HUES48 (cell line): ENCODE measurements around the gene MYH14.
"Not testable (repeated sequence)": the region's sequence is repeated elsewhere in the genome, so short reads cannot be mapped to it uniquely, and the experiment has no call there.

Source experiments
- H3K27ac ChIP-seq: one replicate; pipeline ENCODE4 v1.7.0; 2013; ENCODE audit warnings: low read depth, low read length, inconsistent platforms
- H3K27me3 ChIP-seq: 2 replicates; pipeline ENCODE4 v1.6.1; 2013; ENCODE audit warnings: mild to moderate bottlenecking, low read length; ENCODE audit not compliant: control insufficient read depth, insufficient read depth
- H3K36me3 ChIP-seq: 2 replicates; pipeline ENCODE4 v1.6.1; 2013; ENCODE audit warnings: low read length; ENCODE audit not compliant: control insufficient read depth, insufficient read depth
- H3K4me1 ChIP-seq: 2 replicates; pipeline ENCODE4 v1.6.1; 2013; ENCODE audit warnings: mild to moderate bottlenecking, low read length; ENCODE audit not compliant: control insufficient read depth, insufficient read depth
- H3K4me3 ChIP-seq: 2 replicates; pipeline ENCODE4 v1.5.1; 2013; ENCODE audit warnings: mild to moderate bottlenecking, low read depth, low read length
- H3K9ac ChIP-seq: 2 replicates; pipeline ENCODE4 v1.6.1; 2013; ENCODE audit warnings: mild to moderate bottlenecking, low read depth, low read length, moderate library complexity
- H3K9me3 ChIP-seq: 2 replicates; pipeline ENCODE4 v1.6.1; 2013; ENCODE audit warnings: low read length; ENCODE audit not compliant: control insufficient read depth, insufficient read depth

MYH14 gene

GRCh38 chr19:50337031-50337430 is 133.6 kb downstream of the MYH14 start:
- H3K4me1 ChIP-seq, H3K27ac ChIP-seq, H3K9ac ChIP-seq, H3K27me3 ChIP-seq, H3K36me3 ChIP-seq, H3K4me3 ChIP-seq, H3K9me3 ChIP-seq: not testable (repeated sequence)

DNA sequence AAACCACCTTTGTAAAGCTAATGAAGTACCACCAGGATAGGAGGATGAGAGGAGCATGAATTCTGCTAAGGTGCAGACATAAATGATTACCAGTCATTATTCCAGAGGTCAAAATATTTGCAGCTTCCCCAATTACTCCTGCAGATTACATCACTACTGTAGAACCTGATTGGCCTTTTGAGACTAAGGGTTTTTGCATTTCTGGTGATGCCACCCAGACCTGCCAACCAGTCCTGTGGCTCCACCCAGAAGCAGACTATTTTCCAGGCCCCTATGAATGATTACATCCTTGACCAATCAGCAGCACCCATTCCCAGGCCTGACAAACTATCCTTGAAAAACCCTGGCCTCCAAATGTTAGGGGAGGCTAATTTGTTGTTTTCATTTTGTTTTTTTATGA is 136.9 kb downstream of the MYH14 start:
- Histone ChIP-seq H3K9ac (no peak overlapping the region), H3K36me3 (no peaks in the 10 kb centered on the region), H3K27ac (no peak overlapping the region), H3K4me3 (no peak overlapping the region), H3K27me3 (no peaks in the 10 kb centered on the region), H3K9me3 (no peaks in the 10 kb centered on the region), H3K4me1 (no peaks in the 10 kb centered on the region)

GRCh38 chr19:50341091-50341564 is 137.7 kb downstream of the MYH14 start:
- H3K4me3 ChIP-seq: no peak overlapping the region
- H3K4me1 ChIP-seq: no peaks in the 10 kb centered on the region
- H3K9me3 ChIP-seq: no peaks in the 10 kb centered on the region
- H3K36me3 ChIP-seq: no peaks in the 10 kb centered on the region
- H3K9ac ChIP-seq: no peak overlapping the region
- no peaks in the 10 kb centered on the region for H3K27me3 ChIP-seq
- no peak overlapping the region for H3K27ac ChIP-seq

- no peak overlapping the region for H3K9ac ChIP-seq
- H3K27me3 ChIP-seq: no peaks in the 10 kb centered on the region
- no peaks in the 10 kb centered on the region for H3K36me3 ChIP-seq
- no peaks in the 10 kb centered on the region for H3K9me3 ChIP-seq
- no peak overlapping the region for H3K4me3 ChIP-seq
- no peaks in the 10 kb centered on the region for H3K4me1 ChIP-seq
- no peak overlapping the region for H3K27ac ChIP-seq
Observed at GRCh38 chr19:50344661-50345318, 141.4 kb downstream of the MYH14 start.

DNA sequence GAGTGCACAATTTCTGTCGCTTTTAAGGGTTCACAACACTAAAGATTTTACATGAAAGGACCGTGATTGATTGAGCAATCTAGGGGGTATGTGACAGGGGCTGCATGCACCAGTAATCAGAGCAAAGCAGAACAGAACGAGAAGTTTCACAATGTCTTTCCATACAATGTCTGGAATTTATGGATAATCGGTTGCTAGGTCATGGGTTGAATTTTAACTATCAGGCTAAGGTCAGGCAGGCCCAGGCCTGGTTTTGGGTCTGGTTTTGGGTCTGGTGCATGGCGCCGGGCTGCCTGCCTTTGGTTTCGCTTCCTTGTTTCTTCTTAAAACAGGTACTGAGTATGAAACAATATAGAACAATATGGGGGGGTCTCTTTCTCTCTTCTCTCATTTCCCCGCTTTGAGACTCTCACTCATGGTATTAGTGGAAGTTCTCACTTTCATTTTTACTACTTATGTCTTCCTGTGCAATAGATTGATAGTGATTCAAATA is 143.7 kb downstream of the MYH14 start:
- H3K27me3 ChIP-seq, H3K9ac ChIP-seq, H3K9me3 ChIP-seq, H3K36me3 ChIP-seq, H3K4me3 ChIP-seq, H3K4me1 ChIP-seq, H3K27ac ChIP-seq: not testable (repeated sequence)

DNA sequence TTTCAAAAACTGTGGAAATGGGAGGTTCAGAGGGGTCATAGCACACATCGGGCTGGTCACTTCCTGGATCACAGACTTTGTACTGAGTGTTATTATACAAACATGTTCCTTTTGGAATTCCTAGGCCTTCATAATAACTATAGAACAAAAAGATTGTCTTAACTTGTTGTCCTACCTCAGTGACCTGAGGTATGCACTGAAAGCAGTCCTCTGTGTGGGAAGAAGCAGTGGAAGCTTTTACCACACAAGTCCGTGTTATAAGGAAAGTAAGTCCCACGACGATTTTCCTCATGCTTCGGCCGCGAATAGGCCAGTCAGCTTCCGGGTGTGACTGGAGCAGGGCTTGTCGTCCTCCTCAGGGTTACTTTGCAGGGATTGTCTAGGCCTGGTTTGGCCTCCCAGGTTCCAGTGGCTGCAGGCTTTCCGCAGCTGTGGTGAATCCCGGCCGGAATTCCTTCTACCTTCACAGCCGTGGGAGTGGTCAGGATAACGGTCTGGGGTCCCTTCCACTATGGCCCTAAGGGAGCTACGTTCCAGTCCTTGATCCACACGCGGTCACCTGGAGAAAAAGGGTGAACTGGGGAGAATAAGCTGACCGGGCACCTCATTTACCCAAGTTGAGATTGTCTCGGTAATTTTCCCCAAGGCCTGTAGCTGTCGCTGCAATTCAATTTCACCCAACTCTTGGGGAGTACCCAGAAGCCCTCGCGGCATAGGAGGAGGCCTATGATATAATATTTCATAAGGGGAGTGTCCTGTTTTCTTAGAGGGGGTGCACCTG is 146.0 kb downstream of the MYH14 start:
- H3K36me3 ChIP-seq: no peaks in the 10 kb centered on the region
- no peaks in the 10 kb centered on the region for H3K4me1 ChIP-seq
- H3K9me3 ChIP-seq: no peaks in the 10 kb centered on the region
- H3K9ac ChIP-seq: no peak overlapping the region
- no peak overlapping the region for H3K4me3 ChIP-seq
- H3K27ac ChIP-seq: no peak overlapping the region
- H3K27me3 ChIP-seq: no peaks in the 10 kb centered on the region

- Histone ChIP-seq H3K9me3 (no peaks in the 10 kb centered on the region), H3K9ac (no peak overlapping the region), H3K4me1 (no peaks in the 10 kb centered on the region), H3K27me3 (no peaks in the 10 kb centered on the region), H3K4me3 (no peak overlapping the region), H3K36me3 (no peaks in the 10 kb centered on the region), H3K27ac (no peak overlapping the region)
Observed at GRCh38 chr19:50352242-50352641, 148.8 kb downstream of the MYH14 start.

GRCh38 chr19:50353487-50353880 is 150.1 kb downstream of the MYH14 start:
- H3K4me3 ChIP-seq, H3K36me3 ChIP-seq, H3K4me1 ChIP-seq, H3K9me3 ChIP-seq, H3K27me3 ChIP-seq, H3K9ac ChIP-seq, H3K27ac ChIP-seq: not testable (repeated sequence)

DNA sequence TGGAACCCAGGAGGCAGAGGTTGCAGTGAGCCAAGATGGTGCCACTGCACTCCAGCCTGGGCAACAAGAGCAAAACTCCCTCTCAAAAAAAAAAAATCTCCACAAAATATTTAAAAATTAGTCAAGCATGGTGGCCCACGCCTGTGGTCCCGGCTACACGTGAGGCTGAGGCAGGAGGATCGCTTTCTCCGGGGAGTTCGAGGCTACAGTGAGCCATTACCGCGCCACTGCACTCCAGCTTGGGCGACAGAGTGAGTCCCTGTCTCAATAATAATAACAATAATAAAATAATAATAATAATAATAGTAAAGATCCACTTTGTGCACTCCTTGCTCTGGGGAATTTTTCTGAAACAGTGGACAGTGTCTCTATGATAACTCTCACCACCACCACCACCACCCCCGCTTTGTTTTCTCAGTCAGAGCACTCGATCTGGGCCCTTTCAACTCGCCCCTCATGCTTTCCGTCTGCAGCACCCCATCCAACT is 153.3 kb downstream of the MYH14 start:
- Histone ChIP-seq H3K9me3 (no peaks in the 10 kb centered on the region), H3K36me3 (no peaks in the 10 kb centered on the region), H3K4me1 (no peaks in the 10 kb centered on the region), H3K9ac (no peak overlapping the region), H3K27ac (no peak overlapping the region), H3K4me3 (no peak overlapping the region), H3K27me3 (no peaks in the 10 kb centered on the region)

DNA sequence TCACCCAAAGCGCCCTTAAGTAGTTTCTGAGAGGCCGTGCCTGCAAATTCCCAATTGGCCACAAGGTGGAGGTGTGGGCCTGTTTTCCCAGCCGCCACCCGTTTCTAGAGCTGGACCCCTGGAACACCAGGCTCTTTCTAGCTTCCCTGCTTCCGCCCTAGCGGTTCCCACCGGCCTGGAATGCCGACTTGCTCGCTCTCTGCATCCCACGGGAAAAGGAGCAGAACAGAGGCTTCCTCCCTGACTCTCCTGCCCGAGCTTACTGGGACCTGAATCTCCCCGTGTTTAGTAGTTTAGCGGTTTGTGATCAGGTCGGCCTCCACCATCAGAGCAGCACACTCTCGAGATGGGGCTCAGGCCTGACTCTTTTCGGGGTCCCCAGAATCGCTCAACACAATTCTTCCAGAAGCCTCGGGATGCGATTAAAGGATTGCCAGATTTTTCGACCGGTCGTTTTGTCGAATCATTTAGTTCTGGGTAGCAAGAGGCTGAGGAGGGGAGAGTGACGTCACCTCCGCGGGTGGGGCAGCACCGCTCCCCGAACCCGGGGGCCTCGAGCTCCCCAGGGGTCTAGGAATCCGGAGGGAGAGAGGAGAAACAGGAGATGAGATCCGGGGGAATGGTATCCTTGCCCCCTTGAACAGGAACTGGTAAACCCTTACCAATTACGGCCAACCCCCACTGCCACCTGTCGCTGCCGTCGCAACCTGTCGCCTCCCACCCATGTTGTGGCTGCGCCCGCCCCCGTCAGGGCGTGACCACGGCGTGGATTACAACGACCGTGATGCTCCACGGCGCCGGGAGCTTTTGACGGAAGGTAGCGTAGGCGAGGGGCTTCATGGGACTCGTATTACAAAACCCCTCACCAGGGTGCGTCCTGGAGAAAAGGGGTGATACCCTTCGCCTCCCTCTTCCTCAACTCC is 154.0 kb downstream of the MYH14 start:
- no peak overlapping the region for H3K9ac ChIP-seq
- H3K4me1 ChIP-seq: no peaks in the 10 kb centered on the region
- H3K36me3 ChIP-seq: no peaks in the 10 kb centered on the region
- H3K27me3 ChIP-seq: no peaks in the 10 kb centered on the region
- no peak overlapping the region for H3K27ac ChIP-seq
- H3K4me3 ChIP-seq: no peak overlapping the region
- H3K9me3 ChIP-seq: no peaks in the 10 kb centered on the region
